T-helper 1 cell (primary cell): ENCODE measurements around the gene SEMA4A.
"Not testable (repeated sequence)": the region's sequence is repeated elsewhere in the genome, so short reads cannot be mapped to it uniquely, and the experiment has no call there.

Source experiments
- DNase-seq, 5 donors: peaks; one replicate each; pipeline ENCODE4 v3.0.0-alpha.2; 2012 to 2020
- total RNA-seq, 4 donors: gene quantifications; one replicate each; lab custom pipeline; 2026; lab: John Stamatoyannopoulos, UW

SEMA4A gene
- 13.8 to 216 (median 91.4) reads per million in 4 donors for total RNA-seq

DNA sequence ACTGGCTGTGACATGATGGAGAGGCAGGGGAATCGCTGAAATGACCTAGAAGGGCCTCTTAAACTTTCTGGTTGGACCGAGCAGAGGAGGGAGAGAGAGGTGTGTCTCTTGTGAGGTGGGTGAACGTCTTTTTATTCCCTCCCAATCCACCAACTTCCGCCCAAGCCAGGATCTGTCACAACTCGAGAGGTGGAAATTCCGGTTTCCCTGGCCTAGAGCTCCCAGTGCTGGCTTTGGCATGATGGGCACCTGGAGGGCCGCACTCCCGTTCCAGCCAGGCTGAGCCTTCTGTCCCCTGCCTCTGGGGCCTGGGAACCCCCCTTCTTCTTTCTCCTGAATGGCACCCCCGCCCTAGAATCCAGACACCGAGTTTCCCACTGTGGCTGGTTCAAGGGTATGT lies at the start of gene SEMA4A:
Gene SEMA4A, plus strand, starts transcription at position 224 of the 400 bp plus-strand sequence. CDS start 994 bp downstream, outside the sequence.
- DNase-seq: no peak

DNA sequence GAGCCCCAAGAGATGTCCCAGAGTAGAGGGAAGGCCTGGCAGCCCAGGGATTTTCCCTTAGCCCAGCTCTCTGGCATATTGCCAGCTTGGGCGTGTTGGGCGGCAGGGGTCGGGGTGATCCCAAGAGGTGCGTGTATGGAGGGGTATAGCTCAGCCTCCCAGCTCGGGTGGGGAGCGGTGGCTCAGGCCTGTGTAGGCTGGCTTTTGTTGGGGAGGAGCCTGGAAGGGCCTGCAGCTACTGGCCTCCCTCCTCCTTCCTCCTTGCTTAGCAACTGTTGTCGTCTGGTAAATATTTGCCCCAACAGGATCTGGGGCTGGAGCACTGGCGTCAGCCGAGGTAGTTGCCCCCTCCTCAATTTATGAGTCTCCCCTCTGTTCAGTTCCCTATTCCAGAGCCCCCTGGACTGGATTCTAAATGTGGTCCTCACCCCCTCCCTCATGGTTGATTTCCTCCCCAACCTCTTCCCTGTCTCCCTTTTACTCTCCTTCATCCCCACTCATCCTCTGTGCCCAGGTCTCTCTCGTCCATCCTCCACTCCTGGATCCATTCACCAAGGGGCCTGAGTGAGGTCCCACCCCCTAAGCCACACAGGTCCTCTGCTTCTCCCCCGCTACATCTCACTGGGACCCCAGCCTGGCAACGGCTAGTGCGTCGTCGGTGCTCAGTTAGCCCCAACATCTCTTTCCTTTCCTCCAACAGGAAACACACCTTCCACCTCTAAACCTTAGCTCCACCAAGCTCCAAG lies 49.1 kb upstream of the SEMA4A start:
- DNase-seq: peak; percentile 30 to 64 (median 60)

DNA sequence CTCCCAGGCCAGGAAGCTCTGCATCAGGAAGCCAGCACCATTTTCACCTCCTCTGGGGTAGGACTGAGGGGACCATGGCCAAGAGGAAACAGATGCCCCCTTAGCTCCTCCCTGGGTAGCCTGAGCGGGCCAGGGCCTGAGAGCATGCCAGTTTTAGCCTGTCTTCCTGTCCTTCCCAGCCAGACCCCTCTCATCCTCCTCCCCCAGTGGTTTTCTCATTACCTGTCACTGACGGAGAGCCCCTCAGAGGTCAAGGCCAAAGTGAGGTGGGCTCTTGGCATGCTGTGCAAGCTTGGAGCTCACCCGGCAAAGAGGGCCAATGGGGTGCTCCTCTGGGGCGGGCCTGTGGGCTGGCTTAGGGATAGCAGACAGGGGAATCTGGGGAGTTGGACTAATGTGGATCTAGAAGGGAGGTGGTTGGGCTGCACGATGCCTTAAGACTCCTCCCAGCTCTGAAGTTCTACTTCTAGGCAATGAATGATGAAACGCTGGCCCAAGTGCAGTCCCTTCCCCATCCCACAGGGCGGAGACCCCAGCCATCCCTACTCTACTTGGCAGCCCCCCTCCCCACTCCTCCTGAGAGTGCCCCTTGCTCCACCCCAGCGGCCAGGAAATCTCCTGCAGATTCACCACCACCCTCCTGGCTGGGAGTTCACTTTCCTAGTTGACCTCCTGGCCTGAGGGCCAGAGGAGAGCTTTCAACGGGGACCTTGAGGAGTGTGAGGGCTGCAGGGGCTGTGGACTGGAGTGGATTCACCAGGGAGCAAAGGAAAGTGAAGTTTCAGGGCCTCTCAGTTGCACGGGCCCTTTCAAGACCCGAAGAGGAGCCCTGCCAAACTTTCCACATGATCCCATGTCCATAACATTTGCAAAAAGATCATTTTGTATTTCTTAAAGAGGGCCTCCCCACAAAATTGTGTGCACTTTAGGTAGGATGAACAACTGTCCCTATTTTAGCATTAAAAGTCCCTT lies 48.2 kb upstream of the SEMA4A start:
- no peak for DNase-seq

DNA sequence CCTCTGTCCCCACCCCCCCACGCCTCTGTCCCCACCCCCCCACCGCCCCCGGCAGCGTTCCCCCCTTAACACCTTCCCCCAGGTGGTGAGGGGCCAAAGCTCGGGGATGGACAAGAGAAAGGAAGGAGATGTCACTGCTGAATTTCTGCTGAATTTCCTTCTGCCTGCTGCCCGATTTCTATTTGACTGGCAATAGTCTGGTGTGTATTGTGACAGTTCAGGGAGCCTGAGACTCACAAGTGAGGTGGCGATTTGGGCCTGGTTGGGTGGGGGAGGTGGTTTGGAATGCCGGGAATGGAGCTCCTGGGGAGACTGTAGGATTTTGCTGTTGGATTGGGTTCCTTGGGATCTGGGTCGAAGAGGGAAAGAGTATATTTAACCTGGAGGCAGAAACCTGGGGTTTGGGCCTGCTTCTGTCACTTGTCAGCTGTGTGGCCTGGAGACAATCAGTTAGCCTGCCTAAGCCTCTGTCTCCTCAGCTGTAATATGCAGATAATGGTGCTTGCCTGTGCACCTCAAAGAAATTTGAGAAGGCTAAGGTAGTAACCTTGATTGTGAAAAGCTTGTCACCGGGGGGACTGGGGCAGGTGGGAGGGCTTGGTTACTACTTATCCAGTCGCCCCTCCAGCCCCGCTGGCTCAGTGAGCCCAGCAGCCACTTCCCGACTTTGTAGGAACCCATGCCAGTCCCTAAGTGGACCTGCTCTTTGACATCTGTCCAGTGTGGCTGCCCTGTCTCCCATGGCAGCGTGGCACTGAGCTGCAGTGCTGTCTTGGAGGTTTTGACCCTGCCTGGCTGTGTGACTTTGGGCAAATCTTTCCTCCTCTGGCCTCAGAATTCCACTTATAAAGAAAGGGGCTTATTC lies 46.5 kb upstream of the SEMA4A start:
- no peak for DNase-seq

DNA sequence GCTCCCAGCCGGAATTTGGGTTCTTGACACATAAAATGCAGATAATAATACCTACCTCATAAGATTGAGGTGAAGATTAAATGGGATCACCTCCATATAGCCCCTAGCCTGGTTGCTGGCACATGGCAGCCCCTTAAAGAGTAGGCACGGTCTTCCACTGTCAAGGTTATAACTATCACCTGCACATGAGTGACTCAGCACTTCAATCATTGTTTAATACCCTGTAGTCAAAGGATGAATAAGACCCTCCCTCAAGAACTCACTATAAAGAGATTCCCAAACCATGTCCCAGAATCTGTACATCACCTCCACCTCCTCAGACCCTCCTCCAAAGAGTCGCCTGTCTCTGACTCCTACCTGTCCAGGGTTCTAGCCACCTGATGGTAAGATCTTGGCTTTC lies 45.3 kb upstream of the SEMA4A start:
- no peak for DNase-seq

DNA sequence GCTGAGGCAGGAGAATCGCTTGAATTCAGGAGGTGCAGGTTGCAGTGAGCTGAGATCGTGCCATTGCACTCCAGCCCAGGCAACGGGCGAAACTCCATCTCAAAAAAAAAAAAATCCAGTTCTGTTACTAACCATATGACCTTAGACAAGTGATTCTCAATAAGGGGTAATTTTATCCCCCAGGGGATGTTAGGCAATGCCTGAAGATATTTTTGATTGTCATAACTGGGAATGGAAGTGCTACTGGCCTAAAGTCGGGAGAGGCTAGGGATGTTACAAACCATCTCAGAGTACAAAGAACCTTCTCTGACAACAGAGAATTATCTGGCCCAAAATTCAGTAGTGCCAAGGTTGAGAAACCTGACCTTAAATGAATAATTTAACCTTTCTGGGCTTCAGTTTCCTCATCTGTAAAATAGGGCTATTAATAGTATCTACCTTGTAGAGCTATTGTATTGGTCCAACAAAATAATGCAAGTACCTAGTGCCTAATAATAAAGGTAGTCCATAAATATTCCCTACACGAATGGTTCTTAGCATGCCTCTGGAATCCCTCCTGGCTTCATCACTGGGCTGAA lies 44.6 kb upstream of the SEMA4A start:
- DNase-seq: no peak

DNA sequence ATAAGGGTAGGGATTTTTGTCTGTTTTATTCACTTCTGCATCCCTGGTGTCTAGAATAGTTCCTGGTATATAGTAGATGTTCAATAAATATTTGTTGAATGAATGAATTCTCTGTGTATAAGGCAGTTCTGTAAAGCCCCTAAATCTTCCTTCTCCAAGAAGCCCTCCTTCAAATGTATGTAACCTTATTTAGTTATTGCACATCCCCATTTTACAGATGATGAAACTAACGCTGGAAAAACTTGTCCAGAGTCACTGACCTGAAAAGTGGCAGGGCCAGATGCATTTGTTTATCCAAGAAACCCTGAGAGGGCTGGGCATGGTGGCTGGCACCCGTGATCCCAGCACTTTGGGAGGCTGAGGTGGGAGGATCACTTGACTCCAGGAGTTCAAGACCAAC lies 43.1 kb upstream of the SEMA4A start:
- no peak for DNase-seq

DNA sequence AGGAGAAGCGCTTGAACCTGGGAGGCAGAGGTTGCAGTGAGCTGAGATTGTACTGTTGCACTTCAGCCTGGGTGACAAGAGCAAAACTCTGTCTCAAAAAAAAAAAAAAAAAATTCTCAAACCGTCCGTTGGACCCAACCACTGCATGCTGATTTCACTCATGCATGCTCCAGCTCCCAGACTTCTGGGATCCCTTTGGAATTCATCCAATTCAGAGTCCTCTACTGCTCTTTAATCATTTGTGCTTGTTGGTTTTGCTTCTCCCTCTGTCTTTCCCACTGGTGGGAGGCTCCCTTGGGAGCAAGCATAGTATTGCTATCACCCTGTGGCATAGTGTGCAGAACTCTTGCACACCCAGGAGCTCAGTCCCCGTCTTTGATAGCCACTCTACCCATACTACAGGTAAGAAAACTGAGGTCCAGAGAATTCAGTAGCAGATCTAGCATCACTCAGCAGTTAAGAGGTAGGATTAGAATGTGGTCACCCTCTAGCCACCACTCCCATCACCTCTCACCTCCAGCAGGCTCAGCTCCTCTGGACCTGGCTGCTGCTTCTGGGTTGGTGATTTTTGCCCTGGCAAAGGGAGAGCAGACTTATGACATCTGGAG lies 41.9 kb upstream of the SEMA4A start:
- DNase-seq: no peak

DNA sequence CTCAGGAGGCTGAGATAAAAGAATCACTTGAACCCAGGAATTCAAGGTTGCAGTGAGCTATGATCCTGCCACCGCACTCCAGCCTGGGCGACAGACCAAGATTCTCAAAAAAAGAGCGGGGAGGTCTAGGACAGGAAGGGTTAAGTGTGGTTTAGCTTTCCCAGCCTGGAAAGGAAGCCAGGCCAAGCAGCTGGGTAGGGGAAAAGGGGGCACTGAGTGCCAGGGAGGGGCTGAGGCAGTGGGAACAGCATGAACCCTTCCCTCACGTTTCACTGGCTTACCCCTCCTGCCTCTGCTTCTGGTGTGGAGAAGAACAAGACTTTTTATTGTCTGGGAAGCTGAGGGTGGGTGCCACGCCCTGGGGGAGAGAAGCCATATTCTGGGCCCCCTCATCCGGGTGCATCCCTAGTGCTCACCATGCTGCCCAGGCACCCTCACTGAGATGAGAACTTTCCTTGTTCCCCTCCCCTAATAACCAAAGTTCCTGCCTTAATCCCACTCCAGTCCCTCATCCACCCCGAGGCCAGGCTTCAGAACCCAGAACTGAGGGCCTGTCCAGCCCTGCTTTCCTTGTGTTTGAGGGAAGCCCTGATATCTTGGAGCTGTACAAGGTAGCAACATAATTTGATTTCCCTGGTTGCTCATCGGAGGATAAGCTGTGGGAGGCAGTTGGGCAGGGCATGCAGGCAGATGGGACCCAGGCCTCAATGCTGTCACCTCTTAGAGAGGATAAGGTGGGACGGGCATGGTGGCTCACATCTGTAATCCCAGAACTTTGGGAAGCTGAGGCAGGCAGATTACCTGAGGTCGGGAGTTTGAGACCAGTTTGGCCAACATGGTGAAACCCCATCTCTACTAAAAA lies 40.9 kb upstream of the SEMA4A start:
- no peak for DNase-seq

DNA sequence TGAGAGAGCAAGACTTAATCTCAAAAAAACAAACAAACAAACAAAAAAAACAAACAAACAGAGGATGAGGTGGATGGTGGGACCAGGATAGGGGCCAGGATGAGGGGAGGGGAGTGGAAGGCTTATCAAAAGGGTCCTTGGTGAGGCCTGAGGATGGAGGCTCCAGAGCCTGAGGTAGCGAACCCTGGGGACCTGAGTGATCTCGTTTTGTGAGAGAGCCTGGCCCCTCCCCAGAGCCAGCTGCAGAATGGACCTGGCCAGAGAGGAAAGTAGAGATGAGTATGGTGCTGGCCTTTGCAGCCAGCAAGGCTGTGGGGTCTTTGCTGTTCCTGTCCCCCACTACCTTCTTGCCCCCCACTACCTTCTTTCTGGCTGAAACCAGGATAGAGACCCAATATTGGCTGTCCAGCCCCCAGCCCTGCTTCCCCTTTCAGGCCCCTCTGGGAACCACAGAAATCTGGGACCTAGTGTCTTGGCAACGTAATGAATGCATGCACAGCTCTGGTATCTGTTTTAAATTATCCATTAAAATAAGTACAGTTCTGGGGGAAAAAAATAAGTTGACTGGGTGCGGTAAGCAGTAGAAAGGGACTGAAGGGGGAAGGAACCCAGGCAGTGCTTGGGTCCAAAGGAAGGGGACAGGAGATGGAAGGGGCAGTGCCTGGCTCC lies 40.0 kb upstream of the SEMA4A start:
- no peak for DNase-seq

DNA sequence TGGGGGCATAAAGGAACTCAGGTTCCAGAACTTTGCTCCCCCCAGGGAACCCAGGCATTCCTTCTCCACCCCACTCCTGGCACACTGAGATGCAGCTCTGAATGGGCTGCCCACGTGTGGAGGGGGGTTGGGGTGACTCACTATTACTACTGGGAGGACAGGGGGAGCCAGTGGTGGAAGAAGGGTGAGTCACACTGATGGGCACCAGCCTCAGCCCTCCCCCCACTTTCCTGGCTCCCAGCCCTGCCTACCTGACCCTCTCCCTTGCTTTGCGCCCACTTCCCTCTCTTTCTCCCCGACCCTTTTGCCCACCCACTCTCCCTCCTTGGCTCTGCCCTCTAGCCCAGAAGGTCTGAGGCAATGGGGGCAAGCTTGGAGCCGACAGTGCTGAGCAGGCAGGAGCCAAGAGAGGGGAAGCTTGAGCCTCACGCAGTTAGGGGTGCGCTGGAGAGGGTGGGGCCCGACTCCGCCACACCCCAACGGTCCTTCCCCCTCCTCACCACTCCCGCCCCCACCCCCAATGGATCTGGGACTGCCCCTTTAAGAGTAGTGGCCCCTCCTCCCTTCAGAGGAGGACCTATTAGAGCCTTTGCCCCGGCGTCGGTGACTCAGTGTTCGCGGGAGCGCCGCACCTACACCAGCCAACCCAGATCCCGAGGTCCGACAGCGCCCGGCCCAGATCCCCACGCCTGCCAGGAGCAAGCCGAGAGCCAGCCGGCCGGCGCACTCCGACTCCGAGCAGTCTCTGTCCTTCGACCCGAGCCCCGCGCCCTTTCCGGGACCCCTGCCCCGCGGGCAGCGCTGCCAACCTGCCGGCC lies 39.1 kb upstream of the SEMA4A start, which contains the start of gene LMNA:
Gene LMNA, plus strand, starts transcription at position 611 of the 818 bp plus-strand sequence. CDS start 208 bp downstream, outside the sequence.
- DNase-seq: peak; percentile 66 to 78 (median 72)

DNA sequence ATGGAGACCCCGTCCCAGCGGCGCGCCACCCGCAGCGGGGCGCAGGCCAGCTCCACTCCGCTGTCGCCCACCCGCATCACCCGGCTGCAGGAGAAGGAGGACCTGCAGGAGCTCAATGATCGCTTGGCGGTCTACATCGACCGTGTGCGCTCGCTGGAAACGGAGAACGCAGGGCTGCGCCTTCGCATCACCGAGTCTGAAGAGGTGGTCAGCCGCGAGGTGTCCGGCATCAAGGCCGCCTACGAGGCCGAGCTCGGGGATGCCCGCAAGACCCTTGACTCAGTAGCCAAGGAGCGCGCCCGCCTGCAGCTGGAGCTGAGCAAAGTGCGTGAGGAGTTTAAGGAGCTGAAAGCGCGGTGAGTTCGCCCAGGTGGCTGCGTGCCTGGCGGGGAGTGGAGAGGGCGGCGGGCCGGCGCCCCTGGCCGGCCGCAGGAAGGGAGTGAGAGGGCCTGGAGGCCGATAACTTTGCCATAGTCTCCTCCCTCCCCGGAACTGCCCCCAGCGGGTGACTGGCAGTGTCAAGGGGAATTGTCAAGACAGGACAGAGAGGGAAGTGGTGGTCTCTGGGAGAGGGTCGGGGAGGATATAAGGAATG lies 38.4 kb upstream of the SEMA4A start:
- no peak for DNase-seq

DNA sequence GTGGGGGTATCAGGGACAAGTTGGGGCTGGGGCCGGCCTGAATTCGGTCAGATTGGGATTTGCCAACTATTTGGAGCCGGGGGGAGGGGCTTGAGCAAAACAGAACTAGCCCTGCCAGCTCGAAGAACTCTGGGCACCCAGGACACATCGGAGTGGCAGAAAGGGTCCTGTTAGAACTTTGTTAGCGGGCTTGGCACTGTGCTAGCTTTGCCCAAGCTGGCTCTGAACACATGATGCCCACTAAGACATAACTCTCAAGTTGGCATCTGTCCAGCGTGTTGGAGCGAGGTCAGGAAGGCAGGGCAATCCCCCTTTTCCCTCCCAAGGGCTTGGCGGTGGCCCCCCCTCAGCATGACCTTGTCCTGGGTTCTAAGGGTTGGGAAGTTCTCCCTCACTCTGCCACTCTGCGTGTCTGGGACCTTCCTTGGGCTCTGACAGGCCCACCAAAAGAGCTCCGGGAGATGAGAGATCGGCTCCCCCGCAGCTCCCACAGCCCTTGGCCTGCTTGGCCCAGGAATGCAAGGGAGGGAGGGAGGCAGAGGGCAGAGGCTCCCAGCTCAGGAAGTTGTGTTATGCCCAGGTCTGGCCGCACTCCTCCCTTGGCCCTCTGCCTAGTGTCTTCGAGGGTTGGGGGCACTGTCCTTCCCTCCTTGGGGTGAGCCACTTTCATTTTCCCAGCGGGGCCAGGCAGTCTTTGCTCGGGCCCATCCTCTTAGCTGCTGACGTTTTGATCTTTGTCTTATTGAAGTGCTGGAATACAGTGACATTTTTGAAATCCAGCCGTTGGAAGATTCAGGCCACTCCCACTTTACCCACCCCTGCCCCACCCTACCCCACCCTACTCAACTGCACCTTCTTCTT lies 37.6 kb upstream of the SEMA4A start:
- DNase-seq: no peak

DNA sequence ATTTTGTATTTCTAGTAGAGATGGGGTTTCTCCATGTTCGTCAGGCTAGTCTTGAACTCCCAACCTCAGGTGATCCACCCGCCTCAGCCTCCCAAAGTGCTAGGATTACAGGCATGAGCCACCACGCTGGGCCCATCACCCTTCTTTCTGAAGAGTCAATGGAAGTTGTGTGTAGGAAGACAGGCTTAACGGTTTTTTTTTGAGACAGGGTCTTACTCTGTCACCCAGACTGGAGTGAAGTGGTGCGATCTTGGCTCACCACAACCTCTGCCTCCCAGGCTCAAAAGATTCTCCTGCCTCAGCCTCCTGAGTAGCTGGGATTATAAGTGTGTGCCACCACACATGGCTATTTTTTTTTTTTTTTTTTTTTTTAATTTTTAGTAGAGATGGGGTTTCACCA lies 36.7 kb upstream of the SEMA4A start:
- not testable (repeated sequence) for DNase-seq

DNA sequence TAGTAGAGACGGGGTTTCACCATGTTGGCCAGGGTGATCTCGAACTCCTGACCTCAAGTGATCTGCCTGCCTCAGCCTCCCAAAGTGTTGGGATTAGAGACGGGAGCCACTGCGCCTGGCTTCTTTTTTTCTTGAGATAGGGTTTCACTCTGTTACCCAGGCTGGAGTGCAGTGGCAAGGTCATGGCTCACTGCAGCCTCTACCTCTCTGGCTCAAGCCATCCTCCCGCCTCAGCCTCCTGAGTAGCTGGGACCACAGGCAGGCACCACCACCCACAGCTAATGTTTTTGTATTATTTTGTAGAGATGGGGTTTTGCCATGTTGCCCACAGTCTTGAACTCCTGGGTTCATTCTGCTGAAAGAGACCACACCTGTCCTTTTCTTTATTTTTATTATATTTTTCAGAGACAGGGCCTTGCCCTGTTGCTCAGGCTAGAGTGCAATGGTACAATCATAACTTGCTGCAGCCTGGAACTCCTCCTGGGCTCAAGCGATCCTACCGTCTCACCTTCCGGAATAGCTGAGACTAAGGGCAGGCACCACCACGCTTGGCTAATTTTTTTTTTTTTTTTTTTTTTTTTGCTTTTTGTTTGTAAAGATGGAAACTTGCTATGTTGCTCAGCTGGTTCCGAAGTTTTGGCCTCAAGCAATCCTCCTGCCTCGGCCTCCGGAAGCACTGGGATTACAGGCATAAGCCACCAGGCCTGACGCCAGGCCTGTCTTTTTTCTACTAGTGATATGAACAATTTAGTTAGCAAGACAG lies 35.8 kb upstream of the SEMA4A start:
- DNase-seq: no peak

DNA sequence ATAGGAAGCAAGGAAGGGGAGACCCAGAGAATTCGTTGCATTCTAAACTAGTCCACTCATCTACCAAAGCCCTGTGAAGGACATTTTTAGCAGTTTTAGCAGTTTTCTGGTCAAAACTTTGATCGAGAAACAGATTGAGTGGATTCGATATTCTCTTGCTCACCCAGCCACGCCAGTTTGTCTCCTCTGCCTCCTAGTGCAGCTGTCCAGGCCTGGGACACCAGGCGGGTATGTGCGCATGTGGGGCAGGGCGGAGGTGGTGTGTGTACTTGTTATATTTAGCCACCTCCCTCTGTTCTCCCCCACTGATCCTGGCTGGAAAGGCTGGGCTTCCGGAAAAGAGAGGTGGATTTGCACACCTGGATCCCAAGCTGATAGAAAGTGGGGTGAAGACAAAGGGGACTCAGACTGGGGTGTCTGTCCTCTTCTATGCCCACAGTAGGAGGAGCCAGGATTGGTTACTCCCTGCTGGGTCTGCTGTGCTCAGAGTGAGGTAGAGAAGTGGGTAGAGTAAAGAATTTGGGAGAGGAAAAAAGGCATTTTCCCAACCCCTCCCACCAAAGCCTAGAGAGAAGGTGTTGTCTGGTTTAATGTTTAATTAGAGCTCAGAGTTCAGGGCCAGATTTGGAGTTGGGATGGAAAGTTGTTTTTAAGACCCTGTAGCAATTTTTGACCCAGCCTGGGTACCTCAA lies 35.1 kb upstream of the SEMA4A start:
- DNase-seq: no peak
